Ureter (tissue), 1 donor: ENCODE data around the gene RIC8B. TPM values are rescaled to one million over a fixed set of nuclear protein-coding genes. Genes with fewer than 3 reads are reported as not detected.
"Not testable (repeated sequence)": the region's sequence is repeated elsewhere in the genome, so short reads cannot be mapped to it uniquely, and the experiment has no call there.

Experiments used
- DNase-seq: peaks from one replicate; pipeline ENCODE4 v3.0.0-alpha.2; 2020; ENCODE audit warnings: low spot score
- total RNA-seq: library from RNA; stranded (reverse); gene quantifications from one replicate; pipeline ENCODE4 v1.2.4, GENCODE V29; 2023
- donor health status: DM: yes; HTN: yes; CAD: no.

RIC8B gene
- total RNA-seq, 1 donor from 2014 or later, result 26.6 TPM

GRCh38 chr12:106901276-106901675, 126.8 kb downstream of the RIC8B start:
- no peak for DNase-seq

- no peak for DNase-seq
Observed at GRCh38 chr12:106902053-106902452, 127.6 kb downstream of the RIC8B start.

- DNase-seq, result peak; percentile 79
Observed at GRCh38 chr12:106903241-106903945, 128.9 kb downstream of the RIC8B start.

GRCh38 chr12:106906715-106907114, 132.2 kb downstream of the RIC8B start:
- DNase-seq, result no peak

GRCh38 chr12:106907411-106907810, 132.9 kb downstream of the RIC8B start:
- DNase-seq, result no peak

GRCh38 chr12:106907846-106908245, 133.4 kb downstream of the RIC8B start:
- no peak for DNase-seq

- no peak for DNase-seq
Observed at GRCh38 chr12:106908561-106908960, 134.1 kb downstream of the RIC8B start.

- no peak for DNase-seq
Observed at GRCh38 chr12:106910202-106910601, 135.7 kb downstream of the RIC8B start.

GRCh38 chr12:106911581-106911980, 137.1 kb downstream of the RIC8B start:
- DNase-seq, result no peak

- DNase-seq, result no peak
Observed at GRCh38 chr12:106913456-106913855, 139.0 kb downstream of the RIC8B start.

GRCh38 chr12:106914796-106915634, 140.5 kb downstream of the RIC8B start:
- no peak for DNase-seq

- no peak for DNase-seq
Observed at GRCh38 chr12:106915635-106916026, 141.1 kb downstream of the RIC8B start.

GRCh38 chr12:106917503-106917902, 143.0 kb downstream of the RIC8B start:
- no peak for DNase-seq

- no peak for DNase-seq
Observed at GRCh38 chr12:106918746-106919145, 144.3 kb downstream of the RIC8B start.

- no peak for DNase-seq
Observed at GRCh38 chr12:106919910-106920544, 145.5 kb downstream of the RIC8B start.

GRCh38 chr12:106921976-106922375, 147.5 kb downstream of the RIC8B start:
- DNase-seq, result not testable (repeated sequence)

GRCh38 chr12:106923594-106923993, 149.1 kb downstream of the RIC8B start:
- DNase-seq, result not testable (repeated sequence)

GRCh38 chr12:106924268-106924861, 149.9 kb downstream of the RIC8B start:
- DNase-seq, result no peak

GRCh38 chr12:106926657-106927056, 152.2 kb downstream of the RIC8B start:
- DNase-seq, result no peak

GRCh38 chr12:106934277-106934676, 159.8 kb downstream of the RIC8B start:
- DNase-seq, result no peak
